ENCODE data around the gene EMID1.

Gene EMID1

DNA sequence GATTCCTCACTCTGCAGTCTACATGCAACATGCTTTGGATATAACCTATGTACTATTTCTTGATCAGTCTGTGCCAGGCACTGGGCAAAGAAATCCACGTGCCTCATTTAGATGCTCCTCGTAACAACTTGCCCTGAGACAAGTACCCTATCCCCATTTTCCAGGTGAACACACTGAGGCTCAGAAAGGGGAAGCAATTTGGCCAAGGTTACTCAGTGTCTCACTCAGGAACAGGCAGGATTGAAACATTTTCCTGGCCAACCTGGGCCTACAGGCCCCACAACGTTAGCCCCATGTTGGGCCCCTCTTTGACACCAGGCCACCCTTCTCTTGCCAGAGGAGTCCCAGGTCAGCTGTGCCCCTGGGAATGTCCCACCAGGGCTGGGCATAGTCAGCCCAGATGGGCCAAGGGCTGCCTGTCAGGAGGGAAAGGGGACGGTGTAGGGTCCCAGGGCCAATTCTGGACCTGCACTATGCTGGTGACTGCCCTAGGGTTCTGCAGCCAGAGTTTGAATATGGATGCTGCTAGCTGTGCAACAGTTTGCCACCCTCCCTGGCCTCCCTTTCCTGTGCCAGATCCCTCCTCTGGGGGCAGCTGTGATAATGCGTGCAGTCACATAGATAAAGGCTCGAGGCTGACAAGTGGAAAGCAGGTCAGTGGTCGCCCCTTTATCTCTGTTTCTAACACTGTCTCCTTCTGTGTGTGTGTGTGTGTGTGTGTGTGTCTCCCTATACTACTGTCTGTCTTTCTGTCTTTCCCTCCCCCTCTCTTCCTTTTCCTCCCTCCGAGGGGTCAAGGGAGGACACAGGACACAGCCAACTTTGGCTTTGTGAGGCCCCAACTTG, 10.4 kb upstream of the EMID1 start:
- DNase-seq, result no peak

DNA sequence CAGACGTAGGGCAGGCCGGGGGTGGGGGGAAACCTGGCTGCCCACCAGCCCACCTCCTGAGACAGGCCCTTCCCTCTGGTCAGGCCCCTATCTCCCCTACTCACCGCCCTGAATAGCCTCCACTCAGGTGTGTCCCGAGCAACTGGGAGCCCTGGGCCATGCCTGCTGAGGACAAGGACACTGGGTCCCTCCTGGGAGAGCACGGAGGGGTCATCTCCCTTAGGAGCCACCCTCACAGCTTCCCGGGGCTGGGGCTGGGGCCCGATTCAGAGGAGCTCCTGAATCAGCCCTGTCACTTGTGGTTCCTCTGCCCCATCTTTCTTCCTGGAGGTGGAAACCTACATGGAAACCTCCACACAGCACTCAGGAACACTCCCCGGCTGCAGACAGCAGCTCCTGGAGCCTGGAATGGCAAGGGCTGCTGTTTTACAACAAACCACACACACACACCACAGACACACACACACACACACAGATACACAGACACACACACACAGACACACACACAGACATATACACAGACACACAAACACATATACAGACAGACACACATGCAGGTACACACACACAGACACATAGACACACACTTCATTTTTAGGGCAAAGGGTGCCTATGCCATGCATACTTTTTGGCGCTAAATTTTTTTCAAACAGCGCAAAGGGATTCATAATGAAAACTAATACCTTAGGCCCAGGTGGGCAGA, 9.6 kb upstream of the EMID1 start:
- no peak for DNase-seq

DNA sequence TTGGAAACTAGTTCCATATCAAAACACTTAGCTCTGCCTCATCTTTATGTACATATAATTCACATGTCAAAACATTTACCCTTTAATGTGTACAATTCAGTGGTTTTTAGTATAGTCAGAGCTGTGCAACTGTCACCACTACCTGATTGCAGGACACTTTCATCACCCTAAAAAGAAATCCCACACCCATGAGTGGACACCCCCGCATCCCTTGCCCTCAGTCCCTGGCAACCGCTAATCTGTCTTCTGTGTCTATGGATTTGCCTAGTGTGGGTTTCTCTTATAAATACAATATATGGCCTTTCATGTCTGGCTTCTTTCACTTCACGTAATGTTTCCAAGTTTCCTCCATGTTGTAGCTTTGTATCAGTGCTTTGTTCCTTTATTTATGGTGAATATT, 8.6 kb upstream of the EMID1 start:
- no peak for DNase-seq

DNA sequence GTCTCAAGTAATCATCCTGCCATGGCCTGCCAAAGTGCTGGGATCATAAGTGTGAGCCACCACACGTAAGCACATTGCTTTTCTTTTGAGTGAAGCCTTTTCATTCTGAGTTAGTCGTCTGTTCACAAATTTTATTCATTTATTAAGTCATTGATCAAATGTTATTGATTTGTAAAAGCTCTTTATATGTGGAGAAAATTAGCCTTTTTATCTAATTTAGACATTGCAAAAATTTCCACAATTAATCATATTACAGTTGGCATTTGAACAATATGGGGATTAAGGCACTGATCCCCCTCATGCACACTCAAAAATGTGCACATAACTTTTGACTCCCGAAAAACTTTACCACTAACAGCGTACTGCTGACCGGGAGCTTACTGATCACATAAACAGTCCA, 7.5 kb upstream of the EMID1 start:
- no peak for DNase-seq

DNA sequence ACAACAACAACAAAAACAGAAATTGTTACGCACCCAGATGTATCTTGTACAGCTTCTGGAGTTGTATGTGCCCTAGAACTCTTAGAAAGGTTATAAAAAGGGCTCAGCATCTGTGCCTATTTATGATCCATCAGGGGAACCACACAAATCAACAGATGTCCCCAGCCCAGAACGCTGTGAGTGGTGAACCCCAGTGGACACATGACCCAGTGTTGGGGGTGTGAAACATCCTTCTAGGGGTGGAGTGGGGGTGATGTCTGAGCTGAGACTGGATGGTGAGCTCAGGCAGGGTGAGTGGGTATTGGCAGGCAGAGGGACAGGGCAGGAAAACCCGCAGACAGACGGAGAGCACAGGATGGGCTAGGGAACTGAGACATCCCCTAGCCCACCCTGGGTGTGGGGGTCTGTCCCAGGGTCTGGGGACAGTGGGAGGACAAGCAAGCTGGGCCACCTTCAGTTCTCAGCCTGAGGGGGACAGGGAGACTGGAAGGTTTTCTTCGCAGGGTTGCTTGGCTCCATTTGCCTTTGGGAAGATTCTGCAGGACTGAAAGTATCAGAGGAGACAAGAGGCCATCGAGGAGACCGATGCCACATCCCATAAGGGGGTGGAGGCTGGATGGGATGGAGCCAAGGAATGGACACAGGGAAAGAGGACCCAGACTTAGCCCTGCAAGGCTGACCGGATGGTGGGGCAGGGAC, 5.8 kb upstream of the EMID1 start:
- DNase-seq, result no peak

DNA sequence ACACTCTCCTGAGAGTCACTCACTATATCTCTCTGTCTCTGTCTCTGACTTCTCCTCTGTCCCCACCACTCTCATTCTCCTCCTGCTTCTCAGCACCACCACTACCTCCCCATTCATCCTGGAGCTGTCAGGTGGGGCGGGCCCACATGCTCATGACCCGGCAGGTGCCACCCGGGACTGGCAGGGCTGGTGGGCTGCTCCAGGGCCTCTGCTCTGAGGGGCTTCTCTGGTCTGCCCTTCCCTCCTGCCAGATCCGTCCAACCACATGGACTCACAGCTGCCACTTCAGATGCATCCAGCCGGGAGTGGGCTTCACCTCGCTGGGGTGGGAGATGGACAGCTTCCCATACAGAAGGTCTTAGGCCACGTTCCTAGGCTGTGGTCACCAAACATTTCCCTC, 4.8 kb upstream of the EMID1 start:
- no peak for DNase-seq

DNA sequence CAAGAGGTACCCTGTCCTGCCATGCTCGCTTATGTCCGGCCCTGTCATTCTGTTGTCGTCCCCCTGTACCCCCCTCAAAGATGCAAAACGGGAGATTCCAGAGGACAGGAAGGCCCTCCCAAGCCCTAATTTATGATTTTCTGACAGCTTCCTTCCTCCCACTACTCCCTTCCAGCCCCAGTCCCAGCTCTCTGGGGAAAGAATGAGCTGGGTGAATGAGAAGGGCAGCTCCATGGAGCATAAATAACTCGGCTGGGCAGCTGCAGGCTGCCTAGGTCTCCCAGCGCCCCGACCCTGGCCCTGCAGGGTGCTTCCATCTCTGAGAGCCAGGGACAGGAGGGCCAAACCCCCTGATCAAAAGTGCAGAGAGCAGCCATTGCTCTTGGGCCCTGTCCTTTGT, 3.9 kb upstream of the EMID1 start:
- DNase-seq, result no peak

DNA sequence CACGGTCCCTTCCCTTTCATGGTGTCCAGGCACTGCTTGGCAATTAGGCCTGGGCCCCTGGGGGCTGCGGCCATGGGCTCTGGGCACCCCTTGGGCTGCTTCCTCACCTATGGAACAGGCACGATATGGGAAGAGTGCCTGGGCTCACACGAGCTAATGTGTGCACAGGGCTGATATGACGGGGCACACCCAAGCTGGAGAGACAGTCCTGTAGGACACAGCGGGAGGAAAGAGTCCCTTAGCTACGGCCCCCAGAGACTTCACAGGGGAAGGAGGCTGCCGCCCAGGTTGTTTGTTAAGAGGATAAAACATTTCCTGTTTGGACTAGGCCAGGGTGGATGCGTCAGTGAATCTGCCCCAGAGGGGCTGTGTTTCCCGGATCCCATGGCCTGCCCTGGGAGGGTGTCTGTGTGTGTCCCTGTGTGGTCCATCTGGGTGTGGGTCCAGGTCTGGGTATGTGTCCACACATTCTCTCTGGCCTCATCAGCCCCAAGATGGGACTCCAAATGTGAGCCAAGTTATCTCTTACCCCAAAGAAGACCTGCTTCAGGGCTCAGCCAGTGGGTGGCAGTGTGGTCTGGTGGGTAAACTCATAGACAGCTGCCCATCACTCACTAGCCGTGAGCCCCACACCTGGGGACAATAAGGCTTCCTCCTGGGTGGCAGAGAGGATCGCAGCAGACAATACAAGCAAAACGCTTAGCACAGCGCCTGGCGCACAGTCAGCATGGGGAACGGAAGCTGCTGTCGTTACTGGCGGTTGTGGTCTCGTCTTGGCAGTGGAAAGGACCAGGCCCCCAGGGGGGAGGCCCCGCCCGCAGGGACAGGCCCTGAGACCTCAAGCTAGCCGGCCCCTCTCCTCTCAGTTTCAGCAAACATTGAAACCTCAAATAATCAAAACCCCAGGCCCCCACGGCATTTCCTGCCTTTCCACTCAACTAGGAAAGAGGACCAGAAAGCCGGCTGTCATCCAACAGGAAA, 3.2 kb upstream of the EMID1 start:
- no peak for DNase-seq

DNA sequence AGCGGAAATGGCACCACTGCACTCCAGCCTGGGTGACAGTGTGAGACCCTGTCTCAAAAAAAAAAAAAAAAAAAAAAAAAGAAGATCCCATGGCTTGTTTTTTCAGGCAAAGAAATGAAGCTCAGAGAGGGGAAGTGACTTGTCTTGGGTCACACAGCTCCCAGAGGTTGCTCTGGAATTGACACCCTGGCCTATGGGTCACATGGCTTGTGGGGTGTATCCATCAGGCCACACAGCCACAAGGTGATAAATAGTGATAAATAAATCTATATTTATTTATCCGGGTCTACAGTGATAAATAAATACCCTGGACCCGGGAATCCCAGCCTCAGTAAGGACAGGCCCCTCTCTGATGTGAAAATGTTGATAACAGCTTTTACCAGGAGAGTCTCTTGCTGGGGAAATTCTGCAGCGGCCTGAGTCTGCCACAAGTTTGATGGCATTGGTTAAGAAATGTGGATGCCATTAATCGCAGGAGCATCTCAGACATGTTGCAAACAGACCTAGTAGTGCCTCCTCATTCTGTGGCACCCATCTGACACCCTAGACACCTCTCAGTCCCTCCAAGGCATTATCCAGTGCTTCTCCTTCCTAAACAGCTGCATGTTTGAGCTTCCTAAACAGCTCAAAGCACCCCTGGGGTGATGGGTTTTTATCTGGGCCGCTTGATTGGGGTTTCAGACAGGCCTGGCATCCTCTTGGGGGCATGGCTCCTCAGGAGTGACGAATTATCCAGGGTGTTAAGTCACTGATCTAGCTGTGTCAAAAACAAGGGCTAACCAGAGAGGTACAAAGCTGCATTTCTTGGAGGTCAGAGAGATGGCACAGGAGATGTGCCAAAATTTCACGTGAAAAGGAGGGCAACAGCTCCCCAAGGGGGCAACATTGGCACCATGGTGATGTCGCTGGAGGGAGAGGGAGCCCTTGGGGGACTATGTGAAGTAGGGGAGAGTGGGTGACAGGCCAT, 1.9 kb upstream of the EMID1 start:
- no peak for DNase-seq

DNA sequence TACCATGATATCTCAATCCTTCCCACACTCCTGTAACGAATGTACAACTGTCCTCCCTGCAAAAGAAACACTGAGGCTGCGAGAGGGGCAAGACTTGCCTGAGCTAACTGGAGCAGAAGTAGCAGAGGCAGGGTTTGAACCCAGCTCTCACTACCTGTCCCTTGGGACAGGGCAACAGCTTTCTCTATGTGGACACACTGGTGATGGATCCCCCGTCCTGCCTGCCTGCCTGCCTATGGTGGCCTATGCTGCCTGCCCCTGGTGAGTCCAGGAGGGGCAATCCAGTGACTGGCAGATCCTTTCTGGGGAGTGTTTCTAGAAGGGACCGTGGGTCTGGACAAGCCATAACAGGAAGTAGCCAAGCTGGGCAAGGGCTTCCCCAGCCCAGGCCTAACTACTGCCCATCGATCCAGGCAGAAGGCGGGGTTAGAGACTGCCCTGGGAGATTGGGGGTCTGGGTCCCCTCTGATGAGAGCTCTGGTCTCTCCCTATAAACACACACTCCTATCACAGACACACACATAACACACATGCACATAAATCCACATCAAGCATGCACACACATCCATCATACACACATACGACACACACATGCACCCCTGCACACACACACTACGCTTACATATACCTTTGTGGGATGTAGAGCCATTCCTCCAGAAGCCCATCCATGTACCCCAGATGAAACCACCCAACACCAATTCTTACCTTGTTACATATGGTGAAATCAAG, 1.1 kb upstream of the EMID1 start:
- DNase-seq, result no peak

DNA sequence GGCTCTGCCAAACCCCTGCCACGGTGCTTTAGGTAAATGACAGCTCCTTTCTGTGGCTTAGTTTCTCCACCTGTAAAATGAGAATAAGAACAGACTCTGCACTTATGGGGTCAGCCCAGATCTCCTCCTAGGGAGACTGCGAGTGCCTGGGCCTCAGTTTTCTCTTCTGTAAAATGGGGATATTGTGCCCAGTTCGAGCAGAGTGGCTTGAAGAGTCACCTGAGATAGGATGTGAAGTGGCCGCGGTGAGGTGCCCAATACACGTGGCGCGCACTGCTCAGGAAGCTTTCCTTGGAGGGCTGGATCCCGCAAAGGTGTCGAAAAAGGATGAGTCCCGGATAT, 473 bp upstream of the EMID1 start:
- no peak for DNase-seq

DNA sequence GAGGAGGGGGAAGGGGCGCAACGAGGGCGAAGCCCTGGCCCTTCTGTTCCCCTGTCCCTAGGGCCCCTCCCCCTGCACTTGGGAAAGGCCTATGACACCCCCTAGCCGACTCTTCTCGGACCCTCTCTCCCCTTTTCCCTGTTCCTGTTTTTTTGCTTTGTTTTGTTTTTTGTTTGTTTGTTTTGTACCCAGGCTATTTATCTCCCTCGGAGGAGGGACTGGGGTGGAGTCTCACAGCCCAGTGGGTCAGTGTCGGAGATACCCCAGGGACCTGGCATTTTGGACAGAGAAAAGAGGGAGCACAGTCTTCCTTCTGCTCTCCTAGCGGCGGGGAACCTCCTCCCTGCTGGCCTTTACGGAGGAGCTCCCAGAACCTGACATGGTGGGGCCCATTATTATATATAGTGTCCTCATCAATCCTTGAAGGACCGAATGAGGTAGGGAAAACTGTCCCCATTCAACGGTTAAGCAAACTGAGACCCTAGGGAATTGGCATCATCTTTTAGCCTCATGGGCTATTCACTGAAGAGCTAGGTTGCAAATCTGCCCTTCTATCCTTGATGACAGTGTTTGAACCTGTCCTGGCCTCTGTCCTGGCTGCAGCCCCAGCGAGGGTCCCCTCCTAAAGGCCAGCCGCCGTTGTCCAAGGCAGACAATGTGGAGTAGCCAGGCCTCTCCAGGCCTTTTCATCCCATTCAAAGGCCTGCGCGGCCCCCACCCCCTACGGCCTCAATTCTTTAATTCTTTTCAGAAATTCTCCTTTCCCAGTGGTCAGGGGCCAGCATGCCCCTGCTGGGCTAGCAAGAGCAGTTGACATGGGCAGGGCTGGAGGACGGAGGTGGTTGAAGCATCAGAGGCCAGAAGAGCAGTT, 911 bp downstream of the EMID1 start:
- no peak for DNase-seq

DNA sequence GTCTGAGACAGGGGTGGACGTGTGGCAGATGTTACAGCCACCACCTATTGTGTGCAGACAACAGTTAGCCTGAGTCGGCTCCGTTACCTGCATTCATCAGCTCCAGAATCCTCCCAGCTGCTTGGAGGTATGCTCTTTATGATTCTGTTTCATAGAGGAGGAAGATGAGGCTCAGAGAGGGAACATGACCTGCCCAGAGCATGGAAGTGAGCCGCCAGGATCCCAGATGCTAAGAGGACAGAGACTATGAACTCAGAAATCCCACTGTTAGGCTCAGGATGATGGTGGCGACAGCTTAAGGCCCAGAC, 1.5 kb downstream of the EMID1 start:
- DNase-seq, result no peak

DNA sequence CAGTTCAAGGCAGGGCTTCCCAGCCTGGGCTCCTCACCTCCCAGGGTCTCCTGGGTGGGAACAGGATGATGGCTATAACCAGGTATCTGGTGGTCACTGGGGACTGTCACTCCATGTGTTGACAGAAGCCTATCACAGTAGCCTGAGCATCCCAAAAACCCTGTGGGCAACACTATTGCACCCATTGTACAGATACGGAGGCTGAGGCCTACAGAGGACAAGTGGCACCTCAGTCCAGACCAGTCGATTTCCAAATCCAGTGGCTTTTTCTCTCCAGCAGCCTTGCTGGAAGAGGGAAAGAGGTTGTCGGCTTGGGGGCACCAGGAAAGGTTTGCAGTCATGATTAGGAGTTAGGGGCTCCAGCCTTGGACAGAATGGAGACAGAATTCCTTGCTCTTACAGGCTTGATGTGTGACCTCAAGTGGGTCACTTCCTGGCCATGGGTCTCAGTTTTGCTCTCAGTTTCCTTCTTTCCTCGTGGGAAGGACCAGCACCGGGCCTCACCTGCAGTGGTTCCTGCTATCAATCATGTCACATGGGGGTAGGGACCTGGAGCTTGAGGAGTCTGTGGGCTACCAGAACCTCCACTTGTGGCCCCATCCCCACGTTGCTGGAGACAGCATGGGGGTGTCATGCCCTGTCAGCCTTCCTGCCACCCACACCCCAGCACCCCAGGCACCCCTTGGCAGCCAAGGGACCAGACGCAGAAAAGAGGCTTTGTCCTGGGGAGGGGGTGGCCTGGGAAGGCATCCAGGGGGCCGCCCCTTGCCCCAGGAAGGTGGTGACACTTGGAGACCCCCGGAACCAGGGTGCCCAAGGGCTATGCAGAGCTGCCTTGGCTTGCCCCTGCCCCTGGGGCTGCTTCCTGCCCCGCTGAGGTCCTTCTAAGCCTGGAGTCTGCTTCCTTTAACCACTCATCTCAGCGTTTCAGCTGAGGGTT, 2.1 kb downstream of the EMID1 start:
- DNase-seq, result no peak

DNA sequence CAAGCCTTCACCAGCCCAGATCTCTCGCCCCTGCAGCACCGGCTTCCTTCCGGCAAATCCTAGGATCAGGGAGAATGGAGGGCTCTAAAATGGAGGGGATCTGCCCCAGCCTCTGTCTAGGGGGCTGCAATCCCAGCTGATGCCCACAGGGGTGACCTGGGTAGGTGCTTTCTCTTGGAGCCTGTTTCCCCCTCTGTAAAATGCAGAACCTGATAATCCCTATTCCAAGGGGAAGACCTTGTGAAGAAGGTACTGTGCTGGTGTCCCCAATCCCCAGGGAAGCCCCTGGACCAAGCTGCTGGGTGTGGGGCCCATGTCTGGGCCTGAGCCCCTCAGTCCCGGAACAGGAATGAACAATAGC, 2.8 kb downstream of the EMID1 start:
- no peak for DNase-seq

DNA sequence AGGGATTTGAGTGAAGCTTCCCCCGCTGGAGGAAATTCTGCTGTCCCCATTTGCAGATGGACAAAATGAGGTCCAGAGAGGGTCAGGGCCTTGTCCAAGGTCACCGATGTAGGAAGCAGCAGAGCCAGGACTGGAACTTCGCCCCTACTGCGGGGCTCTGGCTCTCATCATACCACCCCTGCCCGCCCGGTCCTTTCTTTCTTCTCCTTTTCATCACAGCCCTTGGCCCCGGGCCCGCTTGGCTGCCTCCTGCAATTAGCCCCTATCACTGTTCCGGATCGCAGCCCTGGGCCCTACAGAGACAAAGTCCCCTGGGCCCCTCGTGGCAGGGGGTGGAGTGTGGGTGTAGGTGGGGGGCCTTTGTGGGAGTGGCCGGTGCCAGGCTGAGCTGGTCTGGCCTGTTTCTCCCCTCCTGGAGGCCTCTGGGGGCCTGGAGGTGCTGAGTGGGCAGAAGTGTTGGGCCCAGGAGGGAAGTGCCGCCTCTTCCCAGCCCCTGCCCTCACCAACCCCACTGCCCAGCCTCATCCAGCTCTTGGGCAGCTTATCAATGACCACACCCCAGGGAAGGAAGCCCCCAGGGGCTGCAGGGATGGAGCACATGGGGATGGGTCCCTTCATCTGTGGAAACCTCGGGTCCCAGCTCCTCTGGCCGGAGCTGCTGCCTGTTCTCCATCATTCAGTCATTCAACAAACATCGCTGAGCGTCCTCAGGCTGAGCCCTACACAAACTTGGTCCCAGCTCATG, 3.4 kb downstream of the EMID1 start:
- no peak for DNase-seq

DNA sequence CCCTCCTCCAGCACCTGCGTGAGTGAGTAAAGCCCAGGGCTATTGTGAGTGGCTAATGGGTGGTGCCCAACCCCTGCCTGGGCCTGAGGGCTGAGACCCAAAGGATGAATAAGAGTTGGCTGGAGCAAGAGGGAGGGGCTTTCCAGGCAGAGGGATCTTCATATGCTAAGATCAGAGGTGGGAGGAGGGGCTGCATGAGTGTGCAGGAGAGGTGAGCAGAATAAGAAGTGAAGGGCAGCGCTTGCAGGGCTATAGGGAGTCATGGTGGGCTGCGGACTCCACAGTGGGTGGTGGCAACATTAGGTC, 3.9 kb downstream of the EMID1 start:
- no peak for DNase-seq

DNA sequence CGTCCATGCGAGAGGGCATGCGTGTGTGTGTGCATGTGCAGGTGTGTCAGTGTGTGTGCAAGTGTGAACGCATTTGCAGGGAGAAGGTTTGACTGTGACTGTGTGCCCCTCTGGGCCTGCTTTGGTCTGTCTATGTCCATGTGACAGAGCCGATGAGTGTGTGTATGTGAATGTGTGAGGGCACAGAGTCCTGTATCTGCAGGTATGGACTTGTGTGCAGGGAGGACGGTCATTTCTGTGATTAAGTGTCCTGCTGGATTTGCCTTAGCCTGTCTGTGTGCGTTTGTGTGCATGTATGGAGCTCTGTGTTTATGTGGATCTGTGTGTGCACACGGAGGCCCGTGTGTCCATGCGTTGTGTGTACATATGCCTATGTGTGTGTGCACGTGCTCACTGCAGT, 5.4 kb downstream of the EMID1 start:
- no peak for DNase-seq

Data from activated naive CD4-positive, alpha-beta T cell treated with anti-CD3 and anti-CD28 coated beads, Interleukin-2, amount 50 U/mL, for 16 hours (primary cell).